ENCODE data around the gene S100PBP.
"Not testable (repeated sequence)": the region's sequence is repeated elsewhere in the genome, so short reads cannot be mapped to it uniquely, and the experiment has no call there.

Gene S100PBP

GRCh38 chr1:32901823-32902534, 84.5 kb downstream of the S100PBP start:
- DNase-seq, result no peak

GRCh38 chr1:32902535-32902920, 85.1 kb downstream of the S100PBP start:
- DNase-seq, result no peak

- DNase-seq, result no peak
Measured at GRCh38 chr1:32903991-32904785, 86.7 kb downstream of the S100PBP start.

- no peak for DNase-seq
Measured at GRCh38 chr1:32904797-32905196, 87.3 kb downstream of the S100PBP start.

- DNase-seq, result not testable (repeated sequence)
Measured at GRCh38 chr1:32905588-32905987, 88.1 kb downstream of the S100PBP start.

- DNase-seq, result no peak
Measured at GRCh38 chr1:32906654-32907053, 89.2 kb downstream of the S100PBP start.

GRCh38 chr1:32907435-32907834, 90.0 kb downstream of the S100PBP start:
- DNase-seq, result no peak

All from NCI-H1436 treated with DMSO at 0.1 percent for 48 hours (cell line).